Activated naive CD4-positive, alpha-beta T cell treated with anti-CD3 and anti-CD28 coated beads for 36 hours (primary cell): ENCODE data around the gene BASP1. TPM values are rescaled to one million over a fixed set of nuclear protein-coding genes. Genes with fewer than 3 reads are reported as not detected.

Experiments used
- CTCF ChIA-PET: fragments of 350-600 bp; sonication (Branson Sonifier 250); formaldehyde crosslinking; loops from one replicate; lab custom pipeline; 2021; ENCODE audit warnings: antibody characterized with exemption; lab: Charles Lee
- DNase-seq: peaks from one replicate; pipeline ENCODE4 v3.0.0-alpha.2; 2020
- H3K27ac Mint-ChIP-seq: one replicate; pipeline ENCODE4 v1.8.0; 2021; ENCODE audit warnings: mild to moderate bottlenecking, mixed read lengths
- H3K27me3 Mint-ChIP-seq: one replicate; pipeline ENCODE4 v1.8.0; 2021; ENCODE audit warnings: low read depth, mixed read lengths
- H3K36me3 Mint-ChIP-seq: one replicate; pipeline ENCODE4 v1.8.0; 2021; ENCODE audit warnings: low read depth, mixed read lengths
- H3K4me1 Mint-ChIP-seq: one replicate; pipeline ENCODE4 v1.8.0; 2021; ENCODE audit warnings: low read depth, mixed read lengths
- H3K4me3 Mint-ChIP-seq: one replicate; pipeline ENCODE4 v1.8.0; 2021; ENCODE audit warnings: mild to moderate bottlenecking, moderate library complexity, mixed read lengths
- H3K9me3 Mint-ChIP-seq: one replicate; pipeline ENCODE4 v1.8.0; 2021; ENCODE audit warnings: mixed read lengths
- intact Hi-C: fragments of 100-400 bp; cut with micrococcal nuclease; formaldehyde crosslinking; loops from one replicate; pipeline ENCODE4 v1.15.1; 2023
- total RNA-seq, 2 experiments: library from RNA; stranded (reverse); gene quantifications; one replicate each; pipeline ENCODE4 v1.2.3, GENCODE V29; 2021

BASP1 gene, protein sequence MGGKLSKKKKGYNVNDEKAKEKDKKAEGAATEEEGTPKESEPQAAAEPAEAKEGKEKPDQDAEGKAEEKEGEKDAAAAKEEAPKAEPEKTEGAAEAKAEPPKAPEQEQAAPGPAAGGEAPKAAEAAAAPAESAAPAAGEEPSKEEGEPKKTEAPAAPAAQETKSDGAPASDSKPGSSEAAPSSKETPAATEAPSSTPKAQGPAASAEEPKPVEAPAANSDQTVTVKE
- total RNA-seq = under 1 TPM; 0.62 to 0.94 TPM

GRCh38 chr5:17217493-17218352 lies at the start of gene BASP1:
Gene BASP1 (plus strand): TSS chr5:17217631. CDS start chr5:17275217, 57,586 bp downstream.
- H3K36me3 Mint-ChIP-seq = peaks cover 2% of the 10 kb centered on the region

DNA sequence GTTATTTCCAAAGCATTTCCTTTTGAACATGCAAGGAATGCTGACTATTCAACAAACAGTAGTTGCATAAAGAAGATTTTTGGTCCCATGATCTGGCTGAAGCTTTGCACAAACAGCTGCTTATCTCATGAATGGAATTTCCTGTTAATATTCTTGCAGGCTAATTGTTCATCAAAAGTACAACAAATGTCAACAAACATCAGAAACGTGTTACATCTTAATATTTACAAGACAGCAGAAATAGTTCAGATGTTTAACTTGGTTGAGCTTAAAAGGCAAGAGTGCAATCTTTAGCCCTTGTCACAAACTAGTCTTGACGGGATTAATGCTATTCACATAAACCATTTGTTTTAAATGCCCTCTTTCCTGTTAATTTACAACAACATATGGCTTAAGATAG lies 47.9 kb upstream of the BASP1 start:
- CTCF ChIA-PET = no interaction called here
- H3K4me3 Mint-ChIP-seq = no peak overlapping the region
- no peaks in the 10 kb centered on the region for H3K4me1 Mint-ChIP-seq
- peaks cover 6% of the 10 kb centered on the region for H3K27me3 Mint-ChIP-seq
- DNase-seq = no peak
- no peaks in the 10 kb centered on the region for H3K9me3 Mint-ChIP-seq
- intact Hi-C loops = no loop called here
- no peaks in the 10 kb centered on the region for H3K36me3 Mint-ChIP-seq
- no peak overlapping the region for H3K27ac Mint-ChIP-seq

More at GRCh38 chr5:17217493-17218352, at the start of gene BASP1:
- H3K4me1 Mint-ChIP-seq = peaks cover 14% of the 10 kb centered on the region
- peaks cover 45% of the 10 kb centered on the region for H3K27me3 Mint-ChIP-seq
- intact Hi-C loops = loop anchor here (2.0 kb wide), 1 partner anchor 1087 kb away; no protein-coding TSS in a partner anchor
- CTCF ChIA-PET = interaction anchor here (1.5 kb wide), 1 partner anchor 131 kb away, joined by 3 read pairs; no protein-coding TSS in a partner anchor
- peak; percentile 48 for DNase-seq
- no peak within 1 kb of the TSS for H3K27ac Mint-ChIP-seq
- H3K9me3 Mint-ChIP-seq = no peaks in the 10 kb centered on the region
- peak within 1 kb of the TSS; percentile 47 for H3K4me3 Mint-ChIP-seq

- H3K27ac Mint-ChIP-seq = no peak overlapping the region
- H3K4me3 Mint-ChIP-seq = no peak overlapping the region
- DNase-seq = no peak
- H3K36me3 Mint-ChIP-seq = no peaks in the 10 kb centered on the region
- CTCF ChIA-PET = no interaction called here
- H3K4me1 Mint-ChIP-seq = no peaks in the 10 kb centered on the region
- peaks cover 6% of the 10 kb centered on the region for H3K27me3 Mint-ChIP-seq
- intact Hi-C loops = no loop called here
- no peaks in the 10 kb centered on the region for H3K9me3 Mint-ChIP-seq
Observed at GRCh38 chr5:17172791-17173190, 44.6 kb upstream of the BASP1 start.

GRCh38 chr5:17174965-17175364 lies 42.5 kb upstream of the BASP1 start:
- no peaks in the 10 kb centered on the region for H3K36me3 Mint-ChIP-seq
- no peaks in the 10 kb centered on the region for H3K9me3 Mint-ChIP-seq
- no peak overlapping the region for H3K27ac Mint-ChIP-seq
- CTCF ChIA-PET = no interaction called here
- no peak for DNase-seq
- no peaks in the 10 kb centered on the region for H3K4me1 Mint-ChIP-seq
- peaks cover 3% of the 10 kb centered on the region for H3K27me3 Mint-ChIP-seq
- intact Hi-C loops = no loop called here
- H3K4me3 Mint-ChIP-seq = no peak overlapping the region

DNA sequence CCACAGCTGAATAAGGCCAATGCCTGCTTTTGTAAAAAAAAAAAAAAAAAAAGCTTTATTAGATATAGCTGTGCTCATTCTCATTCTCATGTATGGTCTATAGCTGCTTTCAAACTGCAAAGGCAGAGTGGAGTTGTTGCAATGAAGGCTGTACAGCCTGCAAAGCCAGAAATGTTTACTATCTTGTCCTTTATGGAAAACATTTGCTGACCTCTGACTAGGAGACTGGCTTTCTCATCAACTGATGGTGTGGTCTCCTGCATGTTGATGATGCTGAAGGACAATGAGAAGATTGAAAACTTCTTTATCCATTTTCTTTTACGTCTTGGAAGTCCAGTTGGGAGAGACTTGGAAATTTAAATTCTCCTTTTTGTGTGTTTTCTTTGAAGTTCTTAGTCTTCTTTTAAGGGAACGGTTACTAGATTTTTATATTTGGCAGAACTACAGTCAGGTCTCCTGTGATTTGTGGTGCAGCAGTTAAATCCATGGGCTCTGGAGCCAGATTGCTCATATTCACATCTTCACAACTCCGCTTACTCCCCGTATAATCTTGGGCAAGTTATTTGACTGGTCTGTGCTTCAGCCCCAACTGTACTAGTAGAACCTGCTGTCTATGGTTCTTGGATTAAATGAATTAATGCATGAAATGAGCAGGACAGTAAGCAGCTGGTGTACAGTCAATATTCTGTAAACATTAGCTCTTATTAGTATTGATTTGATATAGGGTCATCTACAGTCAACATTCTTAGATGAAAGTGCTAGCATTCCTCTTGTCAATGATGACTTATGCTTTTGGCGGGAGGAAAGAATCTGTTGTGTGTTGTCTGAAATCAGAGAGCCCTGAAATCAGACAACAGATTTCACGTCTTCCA lies 39.7 kb upstream of the BASP1 start:
- peaks cover 8% of the 10 kb centered on the region for H3K4me1 Mint-ChIP-seq
- peaks cover 2% of the 10 kb centered on the region for H3K27me3 Mint-ChIP-seq
- DNase-seq = no peak
- no peak overlapping the region for H3K4me3 Mint-ChIP-seq
- no peaks in the 10 kb centered on the region for H3K36me3 Mint-ChIP-seq
- CTCF ChIA-PET = no interaction called here
- H3K27ac Mint-ChIP-seq = no peak overlapping the region
- intact Hi-C loops = no loop called here
- no peaks in the 10 kb centered on the region for H3K9me3 Mint-ChIP-seq

GRCh38 chr5:17178373-17178675 lies 39.1 kb upstream of the BASP1 start:
- Mint-ChIP-seq H3K9me3 (no peaks in the 10 kb centered on the region), H3K36me3 (no peaks in the 10 kb centered on the region), H3K4me1 (peaks cover 8% of the 10 kb centered on the region), H3K27ac (no peak overlapping the region), H3K27me3 (peaks cover 2% of the 10 kb centered on the region), H3K4me3 (no peak overlapping the region)
- DNase-seq = no peak
- CTCF ChIA-PET = no interaction called here
- intact Hi-C loops = no loop called here

DNA sequence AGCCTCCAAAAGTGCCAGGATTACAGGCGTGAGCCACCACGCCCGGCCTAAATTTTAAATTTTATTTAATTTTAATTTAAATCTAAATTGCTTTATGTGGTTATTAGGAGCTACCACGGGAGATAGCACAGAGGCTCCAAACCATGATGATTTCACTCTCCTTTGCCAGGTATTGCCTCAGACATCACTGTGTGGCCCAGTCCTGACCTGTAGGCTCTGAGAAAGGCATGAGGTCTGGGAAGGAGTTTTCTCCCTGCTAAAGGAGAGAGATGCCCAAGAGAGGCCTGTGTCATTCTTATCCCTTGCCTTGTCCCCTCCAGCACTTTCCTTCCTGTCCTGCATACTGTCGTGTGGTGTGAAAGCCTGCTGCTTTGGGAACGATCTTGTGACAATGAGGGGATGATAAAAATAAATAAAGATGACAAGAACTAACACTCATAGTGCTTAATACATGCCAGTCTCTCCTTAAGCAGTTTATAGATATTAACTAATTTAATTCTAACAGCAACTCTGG lies 37.0 kb upstream of the BASP1 start:
- no peak for DNase-seq
- H3K9me3 Mint-ChIP-seq = no peaks in the 10 kb centered on the region
- H3K27ac Mint-ChIP-seq = no peak overlapping the region
- H3K4me3 Mint-ChIP-seq = no peak overlapping the region
- H3K27me3 Mint-ChIP-seq = peaks cover 2% of the 10 kb centered on the region
- H3K4me1 Mint-ChIP-seq = peaks cover 8% of the 10 kb centered on the region
- intact Hi-C loops = loop anchor here (2.0 to 10.0 kb wide), 3 partner anchors 63 to 716 kb away; partner anchors contain the start of genes MYO10 and ZNF622
- no peaks in the 10 kb centered on the region for H3K36me3 Mint-ChIP-seq
- CTCF ChIA-PET = interaction anchor here (2.2 kb wide), 1 partner anchor 10 kb away, joined by 8 read pairs; no protein-coding TSS in a partner anchor

DNA sequence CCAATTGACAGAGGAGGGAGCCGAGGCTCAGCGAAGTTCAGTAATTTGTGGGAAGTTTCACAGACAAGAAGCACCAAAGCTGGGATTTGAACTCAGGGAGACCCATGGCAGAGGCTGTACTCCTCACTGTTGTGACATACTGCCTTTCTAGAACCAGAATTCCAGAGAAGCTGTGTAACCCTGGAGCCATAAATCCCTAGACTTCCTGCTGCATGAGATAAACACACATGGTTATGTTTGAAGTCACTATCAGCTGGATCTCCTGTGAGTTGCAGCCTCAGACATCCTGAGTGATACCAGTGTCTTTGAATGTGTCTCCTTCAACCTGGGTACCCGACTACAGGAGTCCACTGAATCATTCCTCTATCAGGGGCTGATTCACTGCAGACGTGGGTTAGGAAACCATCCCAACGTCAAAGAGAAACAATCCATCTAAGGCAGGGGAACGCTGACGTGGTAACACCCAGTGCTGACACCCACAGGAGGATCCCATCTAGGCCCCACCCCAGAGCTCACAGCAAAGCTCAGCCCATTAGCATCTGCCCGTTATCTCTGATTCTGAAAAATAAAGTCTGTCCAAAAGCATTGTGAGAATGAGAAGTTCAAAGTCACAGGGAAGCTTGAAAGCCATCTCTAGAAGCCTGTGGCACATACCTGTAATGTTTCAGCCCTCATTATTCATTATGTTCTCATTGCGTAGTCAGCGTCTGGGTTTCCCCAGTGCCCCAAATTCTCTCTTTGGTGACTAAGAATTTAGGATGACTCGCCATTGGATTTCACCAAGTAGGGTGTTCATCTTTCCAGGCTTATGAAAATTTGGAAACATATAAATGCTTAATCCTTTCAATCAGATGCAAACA lies 36.3 kb upstream of the BASP1 start:
- Mint-ChIP-seq H3K27me3 (peaks cover 2% of the 10 kb centered on the region), H3K4me1 (peaks cover 8% of the 10 kb centered on the region), H3K36me3 (no peaks in the 10 kb centered on the region), H3K4me3 (no peak overlapping the region), H3K27ac (peak overlapping the region; percentile 14), H3K9me3 (no peaks in the 10 kb centered on the region)
- intact Hi-C loops = loop anchor here (1.0 to 10.0 kb wide), 4 partner anchors 64 to 716 kb away; partner anchors contain the start of genes MYO10 and ZNF622
- CTCF ChIA-PET = interaction anchor here (2.2 kb wide), 1 partner anchor 9 kb away, joined by 8 read pairs; no protein-coding TSS in a partner anchor
- DNase-seq = peak; percentile 49

DNA sequence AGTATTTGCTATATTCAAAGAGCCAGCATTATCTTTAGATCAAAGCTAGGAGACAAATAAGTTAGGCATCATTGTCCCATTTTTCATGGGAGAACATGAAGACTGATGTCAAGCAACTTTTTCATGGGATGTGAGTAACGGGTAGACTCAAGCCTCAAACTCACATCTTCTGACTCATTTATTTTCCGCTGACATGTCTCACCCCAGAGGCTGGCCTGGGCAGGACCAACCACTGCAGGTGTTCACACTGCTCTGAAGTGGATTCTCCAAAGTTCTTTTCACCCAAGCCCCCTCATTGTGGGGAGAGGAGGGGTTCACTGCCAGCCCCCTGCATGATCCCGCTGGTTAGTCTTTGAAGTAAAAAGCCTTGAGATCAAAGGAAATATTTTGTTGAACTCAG lies 34.9 kb upstream of the BASP1 start:
- H3K27me3 Mint-ChIP-seq = peaks cover 2% of the 10 kb centered on the region
- H3K9me3 Mint-ChIP-seq = no peaks in the 10 kb centered on the region
- H3K27ac Mint-ChIP-seq = no peak overlapping the region
- no peak overlapping the region for H3K4me3 Mint-ChIP-seq
- intact Hi-C loops = loop anchor here (5.0 to 10.0 kb wide), 2 partner anchors 65 to 718 kb away; partner anchors contain the start of gene ZNF622
- DNase-seq = peak; percentile 24
- H3K4me1 Mint-ChIP-seq = peaks cover 8% of the 10 kb centered on the region
- no peaks in the 10 kb centered on the region for H3K36me3 Mint-ChIP-seq
- CTCF ChIA-PET = no interaction called here

- Mint-ChIP-seq H3K27ac (no peak overlapping the region), H3K27me3 (peaks cover 2% of the 10 kb centered on the region), H3K36me3 (no peaks in the 10 kb centered on the region), H3K4me1 (peaks cover 8% of the 10 kb centered on the region), H3K9me3 (no peaks in the 10 kb centered on the region), H3K4me3 (no peak overlapping the region)
- intact Hi-C loops = loop anchor here (5.0 to 10.0 kb wide), 2 partner anchors 66 to 718 kb away; partner anchors contain the start of gene ZNF622
- no peak for DNase-seq
- CTCF ChIA-PET = no interaction called here
Observed at GRCh38 chr5:17182981-17183380, 34.5 kb upstream of the BASP1 start.

DNA sequence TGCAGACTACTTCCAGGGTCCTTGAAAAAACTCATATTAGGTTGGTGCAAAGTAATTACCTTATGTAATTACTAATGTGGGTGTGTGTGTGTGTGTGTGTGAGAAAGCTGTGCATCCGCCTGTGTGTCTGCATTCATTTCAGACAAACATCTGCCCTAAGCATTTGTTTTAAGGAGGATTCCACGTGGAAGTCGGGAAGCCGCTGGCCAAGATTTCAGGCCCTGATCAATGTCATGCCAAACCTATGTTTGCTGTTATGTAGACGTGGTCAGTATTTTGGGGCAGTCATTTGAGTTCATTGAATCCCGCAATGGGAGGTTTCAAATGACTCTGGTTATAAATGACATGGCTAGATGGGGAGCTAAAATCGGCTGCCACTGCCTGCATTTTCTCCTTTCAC lies 33.6 kb upstream of the BASP1 start:
- DNase-seq = no peak
- Mint-ChIP-seq H3K27me3 (peaks cover 2% of the 10 kb centered on the region), H3K27ac (no peak overlapping the region), H3K4me3 (no peak overlapping the region), H3K9me3 (no peaks in the 10 kb centered on the region), H3K4me1 (peaks cover 8% of the 10 kb centered on the region), H3K36me3 (no peaks in the 10 kb centered on the region)
- intact Hi-C loops = loop anchor here (5.0 to 10.0 kb wide), 2 partner anchors 67 to 719 kb away; partner anchors contain the start of gene ZNF622
- CTCF ChIA-PET = interaction anchor here (0.6 kb wide), 1 partner anchor 397 kb away, joined by 3 read pairs; no protein-coding TSS in a partner anchor
